NCI-H146 (cell line): ENCODE data around the gene SLC66A2.
A peak's percentile ranks its signal among the peaks of the same experiment; 100 is the strongest.

Source experiments
- DNase-seq: peaks from one replicate; lab custom pipeline; 2025; lab: John Stamatoyannopoulos, UW

Gene SLC66A2

DNA sequence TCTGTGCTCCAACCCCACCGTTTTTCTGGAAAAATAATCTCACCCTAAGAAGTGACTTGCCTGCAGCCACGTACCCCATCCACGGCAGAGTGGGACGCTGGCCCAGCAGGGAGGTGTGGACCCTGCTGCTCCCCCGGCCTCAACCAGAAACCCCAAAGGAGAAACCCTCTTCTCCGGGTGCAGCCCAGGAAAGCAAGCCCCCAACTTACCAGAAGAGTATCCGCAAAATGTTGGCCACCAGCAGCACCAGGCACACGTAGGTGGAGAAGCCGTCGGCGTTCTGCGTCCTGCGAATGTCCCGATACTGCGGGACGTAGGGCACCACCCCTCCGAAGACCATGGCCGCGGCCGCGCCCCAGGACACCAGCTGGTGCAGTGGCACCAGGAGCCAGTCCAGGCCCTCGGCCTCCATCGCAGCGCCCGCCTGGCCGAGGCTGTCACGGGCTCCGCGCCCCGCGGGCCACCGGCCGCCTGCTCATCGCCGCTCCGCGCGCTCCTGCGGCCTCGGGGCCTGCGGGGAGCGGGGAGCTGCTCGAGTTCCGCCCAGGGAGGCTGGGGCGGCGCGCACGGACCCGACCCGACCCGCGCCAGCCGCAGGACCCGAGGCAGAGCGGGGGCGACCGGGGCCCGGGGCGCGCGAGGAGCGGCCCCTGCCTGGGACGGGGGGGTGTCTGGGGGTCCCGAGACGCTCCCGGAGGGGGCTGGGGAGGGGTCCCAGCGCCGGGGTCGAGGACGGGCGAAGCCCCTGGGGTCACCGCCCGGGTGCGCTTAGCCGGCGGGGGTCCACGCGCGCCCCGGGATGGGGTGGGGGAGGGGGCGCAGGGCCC lies 725 bp downstream of the SLC66A2 start:
- peak; percentile 69 for DNase-seq

DNA sequence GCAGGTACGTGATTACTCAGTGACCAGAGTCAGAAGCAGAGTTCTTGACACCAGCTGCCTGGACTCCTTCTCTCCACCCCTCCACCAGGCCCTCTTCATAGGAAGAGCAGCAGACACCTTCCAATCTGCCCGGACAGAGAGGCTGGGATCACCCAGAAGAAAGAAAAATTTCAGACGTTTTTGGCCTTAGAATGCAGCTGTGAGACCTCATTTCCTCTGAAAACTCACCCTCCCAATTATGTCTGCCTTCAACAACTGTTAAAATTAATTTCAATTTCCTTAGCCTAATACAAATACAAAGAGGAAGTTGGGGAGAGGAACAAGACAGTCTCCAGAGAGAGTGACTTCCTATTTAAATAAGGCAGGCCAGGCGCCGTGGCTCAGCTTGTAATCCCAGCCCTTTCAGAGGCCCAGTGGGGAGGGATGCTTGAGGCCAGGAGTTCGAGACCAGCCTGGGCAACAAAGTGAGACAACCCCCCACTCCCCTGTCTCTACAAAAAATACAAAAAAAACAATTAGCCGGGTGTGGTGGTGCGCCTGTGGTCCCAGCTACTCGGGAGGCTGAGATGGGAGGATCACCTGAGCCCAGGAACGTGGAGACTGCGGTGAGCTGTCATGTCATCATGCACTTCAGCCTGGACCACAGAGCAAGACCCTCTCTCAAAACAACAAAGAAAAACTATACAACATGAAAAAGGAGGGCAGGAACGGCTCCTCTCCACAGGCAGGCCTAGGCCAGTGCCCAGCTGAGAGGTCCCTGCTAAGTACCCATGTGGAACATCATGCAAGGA lies 1.6 kb downstream of the SLC66A2 start:
- DNase-seq = no peak

DNA sequence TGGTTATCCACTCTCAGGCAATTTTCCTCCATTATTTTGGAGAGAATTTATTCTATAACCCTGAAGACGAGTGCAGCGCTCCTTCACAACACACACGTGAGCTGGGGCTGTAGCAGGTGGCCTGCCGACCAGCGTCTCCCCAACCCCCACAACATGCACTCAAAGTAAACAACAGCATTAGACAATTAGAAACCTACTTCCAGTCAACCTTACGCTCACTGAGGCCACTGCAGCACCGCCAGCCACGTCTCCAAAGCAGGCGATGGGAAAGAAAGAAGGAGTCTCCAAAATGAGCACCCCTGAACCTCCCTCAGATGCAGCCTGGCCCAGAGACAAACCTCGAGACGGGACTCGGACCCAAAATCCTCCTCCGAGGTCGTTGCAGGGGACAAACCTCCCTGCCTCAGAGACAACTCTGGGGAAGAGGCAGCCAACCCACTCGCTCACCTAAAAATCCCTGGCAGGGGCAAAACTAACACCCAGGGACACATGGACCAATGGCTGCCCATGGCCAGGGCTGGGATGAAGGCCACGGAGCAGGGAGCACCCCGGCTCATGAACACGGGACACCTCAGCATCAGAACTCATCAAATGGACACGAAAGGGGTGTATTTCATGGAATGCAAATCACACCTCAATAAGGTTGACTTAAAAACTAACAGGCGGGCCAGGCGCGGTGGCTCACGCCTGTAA lies 2.6 kb downstream of the SLC66A2 start:
- no peak for DNase-seq

DNA sequence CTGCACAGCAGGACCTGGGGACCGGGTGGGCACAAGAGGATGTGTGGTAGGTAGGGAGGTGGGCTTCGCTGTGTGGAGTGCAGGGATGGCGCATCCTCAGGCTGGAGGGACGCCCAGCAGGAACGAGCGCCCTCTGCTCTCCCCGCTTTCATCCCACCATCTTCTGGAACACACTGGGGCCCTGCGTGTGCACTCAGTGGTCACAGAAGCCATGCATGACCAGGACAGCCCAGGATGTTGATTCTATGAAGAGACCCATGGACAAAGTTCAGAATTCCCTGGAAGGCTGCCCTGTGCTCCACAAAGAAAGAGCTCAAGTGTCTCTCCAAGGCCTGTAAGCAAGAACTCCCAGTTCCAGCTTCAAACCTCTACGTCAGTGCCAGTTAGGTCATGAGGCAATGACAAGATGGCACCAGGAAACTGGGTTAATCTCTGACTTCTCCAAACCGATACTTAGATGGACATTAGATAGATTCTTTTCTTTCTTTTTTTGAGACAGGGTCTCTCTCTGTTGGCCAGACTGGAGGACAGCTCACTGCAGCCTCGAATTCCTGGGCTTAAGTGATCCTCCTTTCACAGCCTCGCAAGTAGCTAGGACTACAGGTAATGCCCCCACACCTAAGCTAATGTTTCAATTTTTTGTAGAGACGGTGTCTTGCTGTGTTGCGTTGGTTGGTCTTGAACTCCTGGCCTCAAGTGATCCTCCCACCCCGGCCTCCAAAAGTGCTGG lies 3.4 kb downstream of the SLC66A2 start:
- DNase-seq = no peak

DNA sequence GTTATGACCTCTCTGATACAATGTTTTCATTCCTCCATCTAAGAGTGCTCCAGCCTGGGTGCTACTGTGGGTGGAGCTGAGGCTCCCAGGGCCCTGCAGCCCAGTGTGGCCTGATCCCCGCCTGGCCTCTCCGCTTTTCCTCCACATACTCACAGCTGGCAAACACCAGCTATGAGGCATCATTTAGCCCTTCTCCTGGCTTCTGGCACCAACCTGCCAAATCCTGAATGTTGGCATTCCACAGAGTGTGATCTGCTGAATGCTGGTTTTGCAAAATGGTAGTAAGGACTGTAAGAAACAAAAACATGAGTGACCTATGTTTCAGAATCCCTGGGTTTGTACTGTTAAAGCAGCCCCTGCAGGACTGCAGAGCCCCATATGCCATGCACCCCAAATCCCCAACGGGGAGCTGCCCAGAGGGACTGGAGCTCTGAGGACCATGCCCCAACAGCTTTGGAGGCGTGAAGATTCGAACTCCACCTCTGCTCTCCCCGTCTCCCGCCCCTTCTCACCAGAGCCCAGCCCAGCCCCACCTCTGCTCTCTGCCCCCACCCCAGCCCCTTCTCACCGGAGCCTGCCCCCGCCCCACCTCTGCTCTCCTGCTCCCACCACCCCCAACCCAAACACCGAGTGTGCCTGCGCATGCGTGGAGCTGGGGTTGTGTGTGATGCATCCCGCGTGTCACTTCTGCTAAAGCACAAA lies 4.2 kb downstream of the SLC66A2 start:
- DNase-seq = no peak

DNA sequence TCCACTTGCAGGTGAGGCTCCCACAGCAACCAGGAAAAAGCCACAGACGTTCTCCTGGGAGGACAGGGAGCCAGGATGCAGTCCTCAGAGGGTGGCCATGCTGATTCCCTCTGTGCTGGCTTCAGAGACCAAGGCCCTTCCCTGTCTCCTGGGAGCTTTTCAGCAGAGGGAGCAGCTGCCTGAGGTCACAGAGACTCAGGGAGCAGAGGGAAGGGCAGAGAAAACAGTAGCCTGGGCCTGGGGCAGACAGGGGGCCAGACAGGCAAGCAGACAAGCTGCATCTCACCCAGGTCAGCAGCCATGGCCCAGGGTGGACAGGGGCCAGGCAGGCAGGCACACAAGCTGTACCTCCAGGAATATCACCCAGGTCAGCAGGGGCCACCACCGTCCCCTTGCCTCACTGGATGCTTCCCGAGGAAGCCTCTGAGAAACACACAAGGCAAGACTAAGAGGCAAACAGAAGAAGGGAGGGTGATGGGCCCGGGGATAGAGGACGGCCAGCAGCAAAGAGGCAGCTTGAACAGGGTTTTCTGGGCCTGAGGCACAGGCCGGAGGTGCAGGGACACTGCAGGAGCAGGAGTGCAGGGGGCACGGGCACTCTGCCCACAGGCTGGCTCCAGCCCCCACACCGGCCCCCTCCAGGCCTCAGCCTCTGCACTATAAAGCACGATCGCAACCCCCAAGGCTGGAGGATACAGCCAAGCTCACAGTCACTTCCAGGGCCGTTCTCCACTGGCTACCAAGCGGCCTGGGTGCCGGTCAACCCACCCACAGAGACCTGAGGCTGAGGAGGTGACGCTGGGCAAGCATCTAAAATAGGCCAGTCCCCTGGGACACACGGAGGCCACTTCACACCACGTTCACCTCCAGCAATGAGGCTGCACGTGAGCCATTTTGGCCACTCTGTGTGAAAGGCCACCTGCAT lies 6.1 kb downstream of the SLC66A2 start:
- no peak for DNase-seq

DNA sequence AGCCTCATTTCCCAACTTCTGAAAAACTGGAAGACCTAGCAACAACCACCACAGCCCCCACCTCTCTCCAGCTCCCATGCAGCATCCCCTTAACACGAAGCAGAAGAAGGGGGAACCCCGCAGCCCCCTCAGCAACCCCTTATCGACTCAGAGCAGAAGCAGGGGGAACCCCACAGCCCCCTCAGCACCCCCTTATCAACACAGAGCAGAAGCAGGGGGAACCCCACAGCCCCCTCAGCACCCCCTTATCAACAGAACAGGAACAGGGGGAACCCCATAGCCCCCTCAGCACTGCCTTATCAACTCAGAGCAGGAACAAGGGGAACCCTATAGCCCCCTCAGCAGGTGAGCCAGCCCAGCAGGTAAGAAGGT lies 6.7 kb downstream of the SLC66A2 start:
- no peak for DNase-seq

DNA sequence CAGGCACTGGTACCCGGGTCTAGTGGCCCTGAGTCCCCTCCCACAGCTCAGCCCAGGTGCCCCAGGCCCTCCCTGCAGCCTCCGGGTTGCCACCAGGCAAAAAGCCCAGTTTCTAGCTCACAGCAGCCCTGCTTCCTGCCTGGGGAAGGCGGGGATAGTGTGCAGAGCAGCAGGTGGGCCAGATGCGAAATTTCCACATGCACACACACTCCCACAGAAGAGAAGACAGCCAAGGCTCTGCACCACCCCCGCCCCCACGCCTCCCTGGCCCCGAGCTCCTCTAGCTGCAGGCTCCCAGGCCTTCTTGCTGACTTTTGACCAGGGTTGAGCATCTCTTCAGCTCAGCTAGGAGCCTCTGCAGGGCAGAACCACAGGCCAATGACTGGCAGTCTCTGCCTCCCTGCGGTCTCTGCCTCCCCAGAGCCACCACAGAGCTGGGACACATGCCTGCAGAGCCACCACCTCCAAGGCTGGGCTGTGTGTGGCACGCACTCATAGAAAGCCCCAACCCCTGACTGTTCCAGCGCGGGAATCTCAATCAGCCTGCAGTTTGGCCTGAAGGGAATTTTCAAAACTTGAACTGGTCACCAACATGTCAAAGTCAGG lies 7.2 kb downstream of the SLC66A2 start:
- DNase-seq = peak; percentile 24

DNA sequence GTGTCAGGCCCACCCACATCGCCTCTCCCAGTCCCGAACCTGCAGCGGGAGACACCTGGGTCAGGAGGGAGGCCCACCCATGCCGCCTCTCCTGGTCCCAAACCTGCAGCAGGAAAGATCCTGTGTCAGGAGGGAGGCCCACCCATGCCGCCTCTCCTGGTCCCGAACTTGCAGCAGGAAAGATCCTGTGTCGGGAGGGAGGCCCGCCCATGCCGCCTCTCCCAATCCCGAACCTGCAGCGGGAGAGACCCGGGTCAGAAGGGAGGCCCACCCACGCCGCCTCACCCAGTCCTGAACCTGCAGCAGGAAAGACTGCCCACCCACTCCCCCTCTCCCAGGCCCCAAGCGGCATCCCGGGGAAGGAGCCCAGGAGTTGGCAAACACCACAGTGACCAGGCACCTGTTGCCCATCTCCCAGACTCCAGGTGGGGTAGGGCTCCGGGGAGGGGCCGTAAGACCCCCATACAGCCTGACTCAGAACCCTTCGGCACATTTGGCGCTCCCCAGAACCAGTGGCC lies 7.8 kb downstream of the SLC66A2 start:
- DNase-seq = no peak

DNA sequence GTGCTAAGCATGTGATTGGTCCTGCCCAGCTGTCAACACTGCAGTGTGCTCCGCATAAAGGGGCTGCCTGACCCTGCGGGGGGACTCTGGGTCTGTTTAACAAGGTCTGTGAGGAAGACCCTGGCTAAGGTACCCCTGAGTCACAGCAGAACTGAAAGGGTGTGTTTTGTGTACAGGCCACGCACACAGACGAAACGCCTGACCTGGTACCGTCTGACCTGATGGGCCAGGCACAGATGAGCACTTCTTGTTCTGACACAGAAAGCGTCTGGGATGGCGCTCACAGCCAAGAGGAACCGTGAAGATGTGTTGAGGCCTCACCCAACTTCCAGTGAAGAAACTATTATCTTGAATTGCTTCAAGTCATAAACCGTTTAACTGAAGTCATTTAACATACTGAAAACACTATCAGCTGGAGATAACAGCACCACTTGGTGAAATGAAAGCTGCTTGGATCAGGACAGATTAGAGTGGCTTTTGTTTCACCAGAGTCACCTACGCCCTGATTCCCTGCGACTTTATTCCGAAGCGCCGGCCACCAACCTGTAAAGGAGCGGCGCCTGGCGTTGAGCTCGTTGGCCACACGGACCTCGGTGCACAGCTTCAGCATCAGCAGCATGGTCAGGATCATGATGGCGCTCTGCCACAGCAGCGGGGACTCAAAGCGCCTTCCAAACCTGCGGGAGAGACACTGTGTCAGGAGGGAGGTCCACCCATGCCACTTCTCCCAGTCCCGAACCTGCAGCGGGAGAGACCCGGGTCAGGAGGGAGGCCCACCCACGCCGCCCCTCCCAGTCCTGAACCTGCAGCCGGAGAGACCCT lies 8.5 kb downstream of the SLC66A2 start:
- DNase-seq = no peak

DNA sequence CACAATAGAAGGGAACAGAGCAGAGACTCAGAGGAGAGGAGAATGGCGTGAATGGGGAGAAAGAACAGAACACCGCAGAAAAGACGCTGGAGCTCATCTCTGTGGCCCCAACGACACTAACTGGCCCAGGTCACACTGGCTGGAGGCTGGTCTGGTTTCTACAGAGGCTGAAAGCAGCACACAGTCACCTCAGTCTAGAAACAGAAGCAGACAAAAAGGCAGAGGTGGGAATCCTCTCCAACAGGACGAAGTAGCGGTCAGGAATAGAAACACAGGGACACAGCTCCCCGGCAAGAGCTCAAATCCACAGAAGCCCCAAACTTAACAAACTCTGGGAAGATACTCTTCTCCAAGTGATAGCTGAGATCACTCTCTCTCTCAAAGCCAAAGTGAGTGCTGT lies 9.2 kb downstream of the SLC66A2 start:
- DNase-seq = no peak

DNA sequence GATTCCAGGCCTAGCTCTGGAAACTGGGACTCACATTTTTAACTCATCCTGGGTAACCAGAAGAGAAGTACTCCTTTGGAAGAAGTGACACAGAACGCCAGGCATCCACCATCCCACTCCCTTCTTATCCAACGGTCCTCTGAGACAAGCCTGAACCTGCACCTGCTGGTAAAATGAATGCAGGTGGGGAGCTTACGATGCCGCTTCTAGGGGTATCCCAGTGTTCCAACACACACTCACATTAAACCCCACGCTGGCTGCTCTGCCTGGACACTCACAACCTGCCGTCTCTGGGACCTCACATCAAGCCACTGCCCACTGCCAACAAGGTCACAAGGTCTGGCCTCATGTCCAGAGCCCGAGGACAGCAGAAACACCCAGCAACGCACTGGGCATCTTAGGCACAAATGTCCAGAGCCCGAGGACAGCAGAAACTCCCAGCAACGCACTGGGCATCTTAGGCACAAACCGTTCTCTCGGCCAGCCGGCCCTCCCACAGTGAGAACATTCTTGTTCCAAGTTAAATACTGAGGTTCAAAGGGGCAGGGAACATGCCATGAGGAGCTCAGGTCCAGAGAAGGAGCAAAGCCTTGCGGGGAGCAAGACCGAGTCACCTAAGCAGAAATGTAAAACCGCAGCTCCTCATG lies 9.9 kb downstream of the SLC66A2 start:
- no peak for DNase-seq

DNA sequence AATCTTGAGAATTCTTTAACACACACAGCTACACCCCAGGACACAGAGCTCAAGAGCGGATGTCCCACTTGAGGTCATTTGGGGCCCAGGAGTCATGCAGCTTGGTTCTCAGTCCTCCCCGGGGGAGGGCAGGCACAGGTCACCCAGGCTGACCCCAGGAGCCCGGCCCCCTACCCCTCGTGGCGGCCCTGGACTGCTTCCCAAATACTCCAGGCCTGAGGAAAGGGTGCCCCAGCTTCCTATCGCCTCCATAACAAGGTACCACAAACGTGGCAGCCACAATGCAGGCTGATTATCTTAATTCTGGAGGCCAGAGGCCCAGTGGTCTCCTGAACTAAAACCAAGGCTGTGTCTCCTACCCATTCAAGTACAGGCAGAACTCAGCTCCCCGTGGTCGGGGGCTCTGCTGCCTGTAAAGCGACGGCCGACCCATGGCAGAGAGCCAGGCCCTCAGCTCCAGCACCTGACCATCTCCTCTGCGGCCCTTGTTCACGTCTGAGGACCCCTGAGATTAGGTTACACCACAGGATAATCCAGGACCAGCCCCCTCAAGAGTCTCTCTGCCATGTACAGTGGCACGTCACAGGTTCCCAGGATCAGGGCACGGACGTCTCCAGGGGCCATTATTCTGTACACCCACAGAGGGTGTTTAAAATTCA lies 10.5 kb downstream of the SLC66A2 start:
- no peak for DNase-seq

DNA sequence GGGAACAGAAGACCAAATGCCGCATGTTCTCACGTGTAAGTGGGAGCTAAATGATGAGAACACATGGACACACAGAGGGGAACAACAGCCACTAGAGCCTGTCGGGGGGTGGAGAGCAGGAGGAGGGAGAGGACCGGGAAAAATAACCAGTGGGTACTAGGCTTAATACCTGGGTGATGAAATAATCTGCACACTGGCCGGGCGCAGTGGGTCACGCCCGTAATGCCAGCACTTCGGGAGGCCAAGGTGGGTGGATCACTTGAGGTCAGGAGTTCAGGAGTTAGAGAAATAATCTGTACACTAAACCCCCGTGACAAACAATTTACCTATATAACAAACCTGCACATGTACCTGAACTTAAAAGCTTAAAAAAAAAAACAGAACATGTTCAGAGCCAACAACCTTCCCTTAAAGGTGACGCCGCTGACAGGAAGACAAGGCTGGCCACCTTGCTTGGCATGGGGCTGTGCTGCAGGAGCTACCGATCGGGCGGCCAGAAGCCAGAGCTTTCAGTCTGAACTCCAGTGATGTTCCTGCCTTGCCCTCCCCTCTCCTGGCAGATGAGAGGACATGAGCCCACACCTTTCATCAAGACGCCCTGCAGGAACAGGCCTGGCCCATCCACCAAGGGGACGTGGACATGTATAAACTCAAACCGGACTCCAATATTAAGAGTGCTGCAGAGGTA lies 11.2 kb downstream of the SLC66A2 start:
- DNase-seq = no peak

DNA sequence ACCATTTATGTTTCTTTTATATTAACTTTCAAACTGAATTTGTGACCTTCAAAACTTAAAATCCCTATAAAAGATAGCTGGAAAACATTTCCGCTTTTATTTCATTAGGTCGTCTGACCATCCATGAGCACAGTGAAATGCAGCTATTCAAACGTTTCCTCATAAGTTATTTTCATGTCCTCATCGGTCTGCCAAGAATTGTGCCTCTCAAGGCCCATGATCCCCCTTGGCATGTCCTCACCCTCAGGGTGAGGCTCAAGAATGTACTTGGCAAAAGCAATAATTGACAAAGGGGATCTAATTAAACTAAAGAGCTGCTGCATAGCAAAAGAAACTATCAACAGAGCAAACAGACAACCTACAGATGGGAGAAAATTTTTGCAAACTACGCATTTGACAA lies 12.4 kb downstream of the SLC66A2 start:
- no peak for DNase-seq

DNA sequence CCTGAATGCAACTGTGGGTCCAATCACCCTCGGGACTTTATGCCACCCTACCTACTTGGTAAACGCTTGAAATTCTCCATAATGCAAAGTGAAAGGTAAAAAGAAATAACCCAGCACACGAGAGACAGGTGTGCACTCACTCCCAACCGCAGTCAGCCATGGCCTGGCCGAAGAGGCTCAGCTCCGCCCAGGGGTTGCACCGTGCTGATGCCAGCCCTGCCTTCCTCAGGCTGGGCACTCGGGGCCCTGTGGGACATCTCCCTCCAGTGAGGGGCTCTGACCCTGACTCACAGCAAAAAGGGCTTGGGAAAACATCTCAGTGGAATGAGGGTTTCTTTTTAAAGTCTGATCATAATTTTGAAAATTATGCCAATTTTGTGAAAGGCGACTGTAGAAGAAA lies 13.3 kb downstream of the SLC66A2 start:
- DNase-seq = no peak
